Activated T-cell treated with anti-CD3 and anti-CD28 coated beads for 4 hours (primary cell): ENCODE results near the gene NASP.

Source experiments
- DNase-seq: peaks from one replicate; pipeline ENCODE4 v3.0.0-alpha.2; 2020

The NASP gene, protein sequence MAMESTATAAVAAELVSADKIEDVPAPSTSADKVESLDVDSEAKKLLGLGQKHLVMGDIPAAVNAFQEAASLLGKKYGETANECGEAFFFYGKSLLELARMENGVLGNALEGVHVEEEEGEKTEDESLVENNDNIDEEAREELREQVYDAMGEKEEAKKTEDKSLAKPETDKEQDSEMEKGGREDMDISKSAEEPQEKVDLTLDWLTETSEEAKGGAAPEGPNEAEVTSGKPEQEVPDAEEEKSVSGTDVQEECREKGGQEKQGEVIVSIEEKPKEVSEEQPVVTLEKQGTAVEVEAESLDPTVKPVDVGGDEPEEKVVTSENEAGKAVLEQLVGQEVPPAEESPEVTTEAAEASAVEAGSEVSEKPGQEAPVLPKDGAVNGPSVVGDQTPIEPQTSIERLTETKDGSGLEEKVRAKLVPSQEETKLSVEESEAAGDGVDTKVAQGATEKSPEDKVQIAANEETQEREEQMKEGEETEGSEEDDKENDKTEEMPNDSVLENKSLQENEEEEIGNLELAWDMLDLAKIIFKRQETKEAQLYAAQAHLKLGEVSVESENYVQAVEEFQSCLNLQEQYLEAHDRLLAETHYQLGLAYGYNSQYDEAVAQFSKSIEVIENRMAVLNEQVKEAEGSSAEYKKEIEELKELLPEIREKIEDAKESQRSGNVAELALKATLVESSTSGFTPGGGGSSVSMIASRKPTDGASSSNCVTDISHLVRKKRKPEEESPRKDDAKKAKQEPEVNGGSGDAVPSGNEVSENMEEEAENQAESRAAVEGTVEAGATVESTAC

DNA sequence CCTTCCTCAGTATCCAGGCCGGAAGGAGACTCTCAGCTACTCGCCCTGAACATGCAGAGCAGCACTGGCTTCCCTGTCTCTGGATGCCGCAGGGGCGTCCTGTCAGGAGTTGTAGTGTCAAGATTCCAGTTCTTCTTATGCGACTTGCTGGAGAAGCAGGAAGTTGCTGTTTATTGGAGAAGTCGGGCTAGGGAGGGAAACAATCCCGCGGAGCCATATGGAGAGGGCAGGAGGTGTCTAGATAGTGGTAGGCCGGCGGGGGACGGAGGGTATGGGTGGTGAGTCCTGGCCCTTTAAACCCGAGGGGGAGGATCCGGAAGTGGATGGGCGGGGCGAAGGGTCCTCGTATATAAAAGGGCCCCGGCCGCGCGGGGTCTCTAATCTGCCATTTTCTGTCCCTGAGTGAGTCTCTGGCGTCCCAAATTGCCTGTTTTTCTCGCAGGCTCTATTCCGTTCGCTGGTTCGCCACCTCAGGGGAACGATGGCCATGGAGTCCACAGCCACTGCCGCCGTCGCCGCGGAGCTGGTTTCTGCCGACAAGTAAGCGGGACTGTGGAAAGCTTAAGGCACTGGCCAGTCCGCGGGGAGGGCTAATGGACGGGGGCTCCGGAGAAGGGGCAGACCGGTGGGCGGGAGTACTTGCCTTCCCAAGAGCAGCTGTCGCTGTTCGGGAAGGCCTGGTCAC lies at the start of gene NASP:
Gene NASP (plus strand): TSS at position 376 of the 685 bp plus-strand sequence. CDS start 106 bp downstream, at position 482.
- DNase-seq, result peak; percentile 95

GRCh38 chr1:45535988-45536766 lies 47.7 kb upstream of the NASP start:
- no peak for DNase-seq

DNA sequence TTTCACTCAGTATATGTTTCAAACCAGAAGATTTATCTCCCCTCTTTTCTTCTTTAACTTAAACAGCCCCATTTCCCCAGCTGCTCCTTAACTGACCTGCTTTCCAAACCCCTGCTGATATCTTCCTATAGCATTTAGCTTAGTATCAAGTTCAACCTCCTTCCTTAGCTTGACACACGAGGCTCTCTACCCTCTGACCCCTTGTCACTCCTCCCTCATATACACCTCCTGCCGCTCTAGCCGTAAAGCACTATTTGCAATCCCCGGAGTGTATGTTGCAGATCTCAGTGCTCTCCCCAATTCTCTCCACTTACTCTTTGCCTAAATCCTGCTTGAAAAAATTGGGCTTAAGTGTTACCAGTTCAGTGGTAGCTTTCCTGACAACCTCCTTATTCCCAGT lies 47.0 kb upstream of the NASP start:
- no peak for DNase-seq

GRCh38 chr1:45541193-45541592 lies 42.6 kb upstream of the NASP start:
- DNase-seq, result no peak

GRCh38 chr1:45542591-45542990 lies 41.2 kb upstream of the NASP start:
- DNase-seq, result no peak

GRCh38 chr1:45543581-45544417 lies 40.0 kb upstream of the NASP start:
- peak; percentile 62 for DNase-seq

DNA sequence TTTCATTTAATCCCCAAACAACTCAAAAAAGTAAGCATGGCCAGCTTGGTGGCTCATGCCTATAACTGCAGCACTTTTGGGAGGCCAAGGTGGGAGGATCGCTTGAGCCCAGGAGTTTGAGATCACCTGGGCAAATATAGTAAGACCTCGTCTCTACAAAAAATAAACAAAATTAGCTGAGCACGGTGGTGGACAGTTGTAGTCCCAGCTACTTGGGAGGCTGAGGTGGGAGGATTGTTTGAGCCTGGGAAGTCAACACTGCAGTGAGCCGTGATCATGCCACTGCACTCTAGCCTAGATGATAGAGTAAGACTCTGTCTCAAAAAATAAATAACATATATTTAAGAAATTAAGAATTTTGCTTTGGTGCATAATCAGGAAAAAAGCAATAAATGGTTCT lies 39.3 kb upstream of the NASP start:
- DNase-seq, result no peak

- no peak for DNase-seq
Observed at GRCh38 chr1:45545019-45545493, 38.8 kb upstream of the NASP start.

GRCh38 chr1:45545553-45546310 lies 38.1 kb upstream of the NASP start:
- DNase-seq, result no peak

- peak; percentile 84 for DNase-seq
Observed at GRCh38 chr1:45550401-45551351, 33.2 kb upstream of the NASP start, which contains the start of gene AKR1A1. Gene AKR1A1 (plus strand): TSS chr1:45550826. CDS start chr1:45561795, 10,969 bp downstream.

DNA sequence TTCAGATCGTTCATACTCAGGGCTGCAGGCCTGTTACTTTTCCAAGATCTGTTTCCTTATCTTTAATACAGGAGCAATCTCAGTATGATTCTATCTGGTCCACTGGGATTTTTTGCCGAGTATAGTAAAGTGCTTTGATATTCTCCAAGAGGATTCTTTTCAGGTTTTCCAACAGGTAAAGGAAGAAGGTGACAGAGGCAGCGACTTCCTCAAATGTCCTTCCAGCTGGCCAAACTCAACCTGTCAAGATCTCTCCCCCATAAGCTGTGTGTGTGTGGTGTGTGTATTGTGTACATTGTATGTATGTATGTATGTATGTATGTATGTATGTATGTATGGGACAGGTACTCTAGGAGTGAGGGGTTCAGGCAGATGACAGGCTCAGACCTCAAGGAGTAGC lies 32.2 kb upstream of the NASP start:
- no peak for DNase-seq

DNA sequence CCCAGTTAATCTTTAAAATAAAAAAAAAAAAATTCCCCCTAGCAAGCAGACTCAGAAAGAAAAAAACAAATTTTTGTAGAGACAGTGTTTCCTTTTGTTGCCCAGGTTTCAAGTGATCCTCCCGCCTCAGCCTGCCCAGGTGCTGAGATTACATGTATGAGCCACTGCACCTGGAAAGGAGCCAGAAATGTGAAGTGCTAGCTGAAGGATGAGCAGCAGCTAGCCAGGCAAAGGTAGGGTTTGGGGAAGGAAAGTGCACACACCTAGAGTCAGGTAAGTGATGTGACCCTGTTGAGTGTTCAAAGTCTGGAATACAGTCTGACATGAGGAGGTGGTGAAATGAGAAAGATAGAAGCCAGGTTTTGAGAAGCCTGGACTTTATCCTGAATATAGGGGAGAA lies 31.5 kb upstream of the NASP start:
- DNase-seq, result no peak

- DNase-seq, result no peak
Observed at GRCh38 chr1:45554198-45554597, 29.6 kb upstream of the NASP start.

DNA sequence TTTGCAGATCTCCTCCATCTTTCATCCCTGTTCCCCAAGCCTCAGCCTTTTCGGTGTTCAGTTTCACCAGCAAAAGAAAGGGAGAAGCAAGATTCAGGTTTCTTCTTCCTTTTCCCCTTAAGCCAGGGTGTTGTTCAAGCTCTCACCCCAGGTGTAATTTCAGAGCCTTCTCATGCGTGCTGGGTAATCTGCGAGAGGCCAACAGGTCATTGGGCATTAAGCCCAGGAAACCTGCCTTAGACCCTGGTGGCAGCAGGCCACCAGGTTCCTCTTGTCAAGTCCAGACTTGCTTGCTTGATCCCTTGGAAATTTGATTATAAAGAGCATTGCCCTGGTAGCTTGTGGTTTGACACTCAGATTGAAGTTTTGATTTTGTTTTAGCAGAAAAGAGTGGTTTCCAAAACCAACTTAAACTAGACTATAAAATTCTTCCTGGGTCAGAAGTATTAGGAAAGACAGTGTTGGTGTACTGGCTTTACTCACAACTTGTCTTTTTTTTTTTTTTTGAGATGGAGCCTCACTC lies 26.4 kb upstream of the NASP start:
- DNase-seq, result no peak

- no peak for DNase-seq
Observed at GRCh38 chr1:45563843-45564242, 20.0 kb upstream of the NASP start.

- no peak for DNase-seq
Observed at GRCh38 chr1:45566722-45567121, 17.1 kb upstream of the NASP start.

DNA sequence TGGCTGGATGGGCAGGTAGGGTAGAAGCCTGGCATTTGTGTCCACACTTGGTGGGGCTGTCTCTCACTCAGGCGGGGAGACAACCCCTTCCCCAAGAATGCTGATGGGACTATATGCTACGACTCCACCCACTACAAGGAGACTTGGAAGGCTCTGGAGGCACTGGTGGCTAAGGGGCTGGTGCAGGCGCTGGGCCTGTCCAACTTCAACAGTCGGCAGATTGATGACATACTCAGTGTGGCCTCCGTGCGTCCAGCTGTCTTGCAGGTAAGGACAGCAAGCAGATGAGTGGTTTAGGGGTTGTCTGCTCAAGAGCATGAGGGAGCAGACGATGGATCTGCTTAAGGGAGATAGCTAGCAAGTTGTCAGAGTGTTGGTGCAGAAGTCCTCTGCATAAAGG lies 15.9 kb upstream of the NASP start:
- DNase-seq, result no peak

GRCh38 chr1:45568421-45568820 lies 15.4 kb upstream of the NASP start:
- no peak for DNase-seq

DNA sequence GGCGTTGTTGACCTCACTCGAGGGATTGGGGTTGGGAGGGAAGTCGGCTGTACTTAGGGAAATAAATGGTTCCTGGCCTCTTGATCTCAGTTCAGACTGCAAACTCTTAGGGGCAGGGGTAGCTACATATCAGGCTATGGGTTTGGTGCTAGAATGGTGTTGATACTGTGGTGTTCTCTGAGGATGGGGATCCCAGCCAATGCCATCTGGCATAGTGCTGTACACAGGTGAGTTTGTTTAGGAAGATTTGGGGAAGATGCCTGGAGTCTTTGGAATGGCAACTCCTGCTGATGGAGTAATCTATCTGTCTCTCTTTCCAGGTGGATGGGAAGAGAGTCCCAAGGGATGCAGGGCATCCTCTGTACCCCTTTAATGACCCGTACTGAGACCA lies 14.3 kb upstream of the NASP start:
- DNase-seq, result no peak
